IMR-90 (cell line): ENCODE measurements around the gene ZNF177. TPM values are rescaled to one million over a fixed set of nuclear protein-coding genes. Genes with fewer than 3 reads are reported as not detected.

Source experiments
- ATAC-seq: fragments of 200-7000 bp; cut with Tn5 transposase; 2 replicates; pipeline ENCODE4 v1.9.1; 2020; ENCODE audit warnings: low read depth, mild to moderate bottlenecking, moderate library complexity
- BruUV-seq: library from RNA; stranded (reverse); fragments of 400-500 nt; replicated peaks from 2 replicates; lab custom pipeline; 2021; lab: Mats Ljungman, UMichigan
- CTCF ChIA-PET: fragments of 300-600 bp; formaldehyde crosslinking; extraction: SDS; loops from one replicate; lab custom pipeline; 2021; ENCODE audit warnings: antibody characterized with exemption; lab: Yijun Ruan, JAX
- POLR2A ChIA-PET: fragments of 300-600 bp; sonication (Branson Sonifier 250); formaldehyde crosslinking; loops from one replicate; lab custom pipeline; 2022; ENCODE audit warnings: antibody characterized with exemption; ENCODE audit not compliant: unreplicated experiment; lab: Charles Lee
- DNase-seq: peaks from one replicate; pipeline ENCODE4 v3.0.0; 2013
- H2AFZ ChIP-seq: replicated peaks from 2 replicates; pipeline ENCODE3; 2013; ENCODE audit warnings: low read length, mild to moderate bottlenecking; ENCODE audit not compliant: poor library complexity
- H2AK5ac ChIP-seq: 2 replicates; pipeline ENCODE4 v1.6.1; 2013; ENCODE audit warnings: low read depth, low read length, inconsistent platforms
- H2AK9ac ChIP-seq: replicated peaks from 2 replicates; pipeline ENCODE3; 2013; ENCODE audit warnings: mild to moderate bottlenecking, low read depth, low read length, moderate library complexity; ENCODE audit not compliant: poor library complexity
- H2BK120ac ChIP-seq: 2 replicates; pipeline ENCODE4 v1.6.1; 2013; ENCODE audit warnings: low read depth, low read length, inconsistent platforms
- H2BK15ac ChIP-seq: 3 replicates; pipeline ENCODE4 v1.6.1; 2013; ENCODE audit warnings: low read depth, low read length, inconsistent platforms
- H2BK20ac ChIP-seq: 2 replicates; pipeline ENCODE4 v1.6.1; 2013; ENCODE audit warnings: low read depth, mild to moderate bottlenecking, inconsistent platforms, low read length, moderate library complexity
- H2BK5ac ChIP-seq: 2 replicates; pipeline ENCODE4 v1.6.1; 2013; ENCODE audit warnings: mild to moderate bottlenecking, low read depth, low read length, inconsistent platforms; ENCODE audit not compliant: poor library complexity, severe bottlenecking
- H3K14ac ChIP-seq: replicated peaks from 2 replicates; pipeline ENCODE4 v1.6.1; 2013; ENCODE audit warnings: low read depth, low read length, inconsistent platforms
- H3K18ac ChIP-seq: 2 replicates; pipeline ENCODE4 v1.6.1; 2013; ENCODE audit warnings: low read depth, low read length, control low read depth
- H3K23ac ChIP-seq: 2 replicates; pipeline ENCODE4 v1.6.1; 2013; ENCODE audit warnings: low read depth, low read length, inconsistent platforms
- H3K27ac ChIP-seq: 2 replicates; pipeline ENCODE4 v1.5.1; 2013; ENCODE audit warnings: mild to moderate bottlenecking, control low read depth, low read length; ENCODE audit not compliant: insufficient read depth
- H3K27me3 ChIP-seq: 2 replicates; pipeline ENCODE4 v1.6.1; 2013; ENCODE audit warnings: low read length; ENCODE audit not compliant: control insufficient read depth, insufficient read depth
- H3K36me3 ChIP-seq: 2 replicates; pipeline ENCODE4 v1.6.1; 2013; ENCODE audit warnings: low read length, mixed read lengths; ENCODE audit not compliant: control insufficient read depth, insufficient read depth
- H3K4ac ChIP-seq: 2 replicates; pipeline ENCODE4 v1.6.1; 2013; ENCODE audit warnings: low read depth, low read length, inconsistent platforms
- H3K4me1 ChIP-seq: 2 replicates; pipeline ENCODE4 v1.6.1; 2013; ENCODE audit warnings: low read length, mixed read lengths; ENCODE audit not compliant: control insufficient read depth, insufficient read depth
- H3K4me2 ChIP-seq: 2 replicates; pipeline ENCODE4 v1.6.1; 2013; ENCODE audit warnings: low read depth, mild to moderate bottlenecking, control low read depth, low read length, moderate library complexity
- H3K4me3 ChIP-seq: 2 replicates; pipeline ENCODE4 v1.5.1; 2013; ENCODE audit warnings: low read depth, mild to moderate bottlenecking, control low read depth, low read length, moderate library complexity; ENCODE audit not compliant: insufficient read depth
- H3K56ac ChIP-seq: 2 replicates; pipeline ENCODE4 v1.6.1; 2013; ENCODE audit warnings: low read length, inconsistent platforms; ENCODE audit not compliant: insufficient read depth; ENCODE audit errors: extremely low read depth
- H3K79me1 ChIP-seq, 2 experiments: 2 replicates each; pipeline ENCODE4 v1.6.1; 2013; ENCODE audit warnings: low read length in 2 of 2, inconsistent platforms in 1 of 2, low read depth in 1 of 2
- H3K9ac ChIP-seq: 2 replicates; pipeline ENCODE4 v1.6.1; 2013; ENCODE audit warnings: low read depth, low read length, control low read depth
- H3K9me1 ChIP-seq: 2 replicates; pipeline ENCODE4 v1.6.1; 2013; ENCODE audit warnings: low read length, inconsistent platforms; ENCODE audit not compliant: insufficient read depth
- H3K9me3 ChIP-seq: 2 replicates; pipeline ENCODE4 v1.6.1; 2013; ENCODE audit warnings: low read length; ENCODE audit not compliant: control insufficient read depth, insufficient read depth
- H4K20me1 ChIP-seq: 2 replicates; pipeline ENCODE4 v1.6.1; 2013; ENCODE audit warnings: low read length, inconsistent platforms; ENCODE audit not compliant: insufficient read depth
- H4K5ac ChIP-seq: 2 replicates; pipeline ENCODE4 v1.6.1; 2013; ENCODE audit warnings: mild to moderate bottlenecking, low read depth, low read length, control low read depth
- H4K8ac ChIP-seq, 2 experiments: 2 replicates each; pipeline ENCODE4 v1.6.1; 2013; ENCODE audit warnings: low read depth in 2 of 2, low read length in 2 of 2, control low read depth in 1 of 2, inconsistent platforms in 1 of 2
- H4K91ac ChIP-seq: 2 replicates; pipeline ENCODE4 v1.6.1; 2013; ENCODE audit warnings: low read depth, low read length, inconsistent platforms; ENCODE audit not compliant: insufficient read depth
- CEBPB ChIP-seq: IDR thresholded peaks from 2 replicates; pipeline ENCODE4 v1.6.1; 2012; ENCODE audit warnings: low read depth, low read length, improper control_type of control experiment
- CHD1 ChIP-seq: IDR thresholded peaks from 2 replicates; pipeline ENCODE4 v1.6.1; 2012; ENCODE audit warnings: low read depth, low read length, improper control_type of control experiment
- CTCF ChIP-seq: conservative IDR thresholded peaks from 2 replicates; pipeline ENCODE4 v1.5.1; 2012; ENCODE audit warnings: mild to moderate bottlenecking, low read depth, low read length, improper control_type of control experiment
- MAFK ChIP-seq: IDR thresholded peaks from 2 replicates; pipeline ENCODE4 v1.6.1; 2012; ENCODE audit warnings: low read depth, low read length, improper control_type of control experiment
- RAD21 ChIP-seq: IDR thresholded peaks from 2 replicates; pipeline ENCODE4 v1.6.1; 2012; ENCODE audit warnings: low read length, improper control_type of control experiment
- WGBS, 2 experiments: methylation state at CpG; one replicate each; pipeline versions ENCODE4 v1.1.5 to v1.1.7; 2013; ENCODE audit warnings: missing lambda C conversion rate in 2 of 2; ENCODE audit not compliant: insufficient read length in 1 of 2; ENCODE audit errors: extremely low coverage in 2 of 2; 5-methylcytosine and 5-hydroxymethylcytosine counted together
- dilution Hi-C: fragments of 300-500 bp; cut with HindIII; formaldehyde crosslinking; loops from one replicate; pipeline ENCODE4 v1.14.3; 2018; ENCODE audit warnings: low sequenced_read_pairs; ENCODE audit not compliant: unreplicated experiment
- in situ Hi-C: fragments of 300-500 bp; cut with MboI; formaldehyde crosslinking; loops from 3 replicates; pipeline ENCODE4 v1.14.3; 2019; ENCODE audit warnings: low sequenced_read_pairs, inconsistent platforms, mixed read lengths
- intact Hi-C: fragments of 100-400 bp; cut with micrococcal nuclease; formaldehyde crosslinking; loops from 2 replicates; pipeline ENCODE4 v1.10.0; 2022
- polyA plus RNA-seq, 3 experiments: library from polyadenylated mRNA; depleted of rRNA; stranded (reverse); fragments of >200 nt; gene quantifications; 2 replicates each; pipeline ENCODE4 v1.2.3, GENCODE V29; 2012; ENCODE audit warnings: low replicate concordance in 1 of 3
- total RNA-seq: library from RNA; depleted of rRNA; stranded (reverse); fragments of >200 nt; gene quantifications from 2 replicates; pipeline ENCODE4 v1.2.3, GENCODE V29; 2012

Gene ZNF177
- total and polyA plus RNA-seq, 2 of the 4 experiments (the other 2 are of a cell fraction): 0.87 to 1.1 TPM

- in situ Hi-C loops: no loop called here
- no peak for ATAC-seq
- Histone ChIP-seq H2BK5ac (no peak overlapping the region), H3K79me1 (no peaks in the 10 kb centered on the region), H2BK20ac (no peak overlapping the region), H3K56ac (no peak overlapping the region), H2AK5ac (no peak overlapping the region), H3K9ac (no peak overlapping the region), H2BK120ac (no peak overlapping the region), H3K9me1 (no peaks in the 10 kb centered on the region), H3K4me3 (no peak overlapping the region), H3K4me2 (no peak overlapping the region), H3K27ac (no peak overlapping the region), H4K91ac (no peak overlapping the region), H3K9me3 (peaks cover 54% of the 10 kb centered on the region), H2AK9ac (no peak overlapping the region), H3K4me1 (no peaks in the 10 kb centered on the region), H3K4ac (no peak overlapping the region), H3K14ac (no peak overlapping the region), H4K20me1 (no peaks in the 10 kb centered on the region), H3K18ac (no peak overlapping the region), H2AFZ (no peak overlapping the region), H3K23ac (no peak overlapping the region), H3K27me3 (no peaks in the 10 kb centered on the region), H4K5ac (no peak overlapping the region), H2BK15ac (no peak overlapping the region), H4K8ac (no peak overlapping the region), H3K36me3 (0 out of 2 replicates have a peak, but pooled peaks cover 3% of the 10 kb centered on the region)
- WGBS, 2 experiments: no CpG with 5 or more reads among the region's 3 CpGs
- CTCF ChIA-PET: no interaction called here
- POLR2A ChIA-PET: no interaction called here
- no peak for DNase-seq
- dilution Hi-C loops: no loop called here
- intact Hi-C loops: no loop called here
- BruUV-seq: no TSS peak
- TF ChIP-seq CHD1 (no peak), CTCF (no peak), CEBPB (no peak), MAFK (peak; percentile 42; the same call in 1 of the 2 replicates), RAD21 (no peak)
Observed at GRCh38 chr19:9348253-9348652, 14.6 kb upstream of the ZNF177 start.
